Measurements from ENCODE around the gene INAFM2. TPM values are rescaled to one million over a fixed set of nuclear protein-coding genes. Genes with fewer than 3 reads are reported as not detected.

Gene INAFM2
- total RNA-seq, 2 donors from 2014 or later = 45.5 to 48.9 TPM

GRCh38 chr15:40285554-40286011 is 37.9 kb upstream of the INAFM2 start:
- Histone ChIP-seq H3K4me1 (peaks cover 0 to 52% of the 10 kb centered on the region in 2 donors), H3K27ac (peak overlapping the region; percentile 64 to 66), H3K4me3 (no peak overlapping the region), H3K27me3 (peaks cover 0 to 11% of the 10 kb centered on the region in 2 donors), H3K36me3 (no peaks in the 10 kb centered on the region), H3K9me3 (no peaks in the 10 kb centered on the region)
- no peak for DNase-seq (ENCODE audit: low spot score)
- TF ChIP-seq CTCF (IDR thresholded peaks at IDR 0.05) = no peak

GRCh38 chr15:40286061-40286532 is 37.4 kb upstream of the INAFM2 start:
- H3K27ac ChIP-seq = peak overlapping the region; percentile 64 to 66
- H3K4me1 ChIP-seq = peaks cover 0 to 58% of the 10 kb centered on the region in 2 donors
- no peak overlapping the region for H3K4me3 ChIP-seq
- peaks cover 0 to 11% of the 10 kb centered on the region in 2 donors for H3K27me3 ChIP-seq
- no peak for DNase-seq (ENCODE audit: low spot score)
- TF ChIP-seq CTCF (IDR thresholded peaks at IDR 0.05) = no peak
- H3K36me3 ChIP-seq = no peaks in the 10 kb centered on the region
- no peaks in the 10 kb centered on the region for H3K9me3 ChIP-seq

- no peak for TF ChIP-seq CTCF (IDR thresholded peaks at IDR 0.05)
- no peaks in the 10 kb centered on the region for H3K36me3 ChIP-seq
- H3K9me3 ChIP-seq = no peaks in the 10 kb centered on the region
- no peak for DNase-seq (ENCODE audit: low spot score)
- H3K27me3 ChIP-seq = peaks cover 0 to 5% of the 10 kb centered on the region in 2 donors
- peaks cover 0 to 58% of the 10 kb centered on the region in 2 donors for H3K4me1 ChIP-seq
- no peak overlapping the region for H3K27ac ChIP-seq
- H3K4me3 ChIP-seq = no peak overlapping the region
Observed at GRCh38 chr15:40286794-40287193, 36.7 kb upstream of the INAFM2 start.

GRCh38 chr15:40287505-40287904 is 36.0 kb upstream of the INAFM2 start:
- Histone ChIP-seq H3K27ac (no peak overlapping the region), H3K4me1 (peaks cover 0 to 53% of the 10 kb centered on the region in 2 donors), H3K9me3 (no peaks in the 10 kb centered on the region), H3K4me3 (no peak overlapping the region), H3K36me3 (no peaks in the 10 kb centered on the region), H3K27me3 (peaks cover 0 to 5% of the 10 kb centered on the region in 2 donors)
- no peak for TF ChIP-seq CTCF (IDR thresholded peaks at IDR 0.05)
- DNase-seq (ENCODE audit: low spot score) = no peak

- no peak for TF ChIP-seq CTCF (IDR thresholded peaks at IDR 0.05)
- H3K27me3 ChIP-seq = peaks cover 0 to 2% of the 10 kb centered on the region in 2 donors
- no peak overlapping the region for H3K27ac ChIP-seq
- peaks cover 0 to 48% of the 10 kb centered on the region in 2 donors for H3K4me1 ChIP-seq
- no peaks in the 10 kb centered on the region for H3K36me3 ChIP-seq
- no peaks in the 10 kb centered on the region for H3K9me3 ChIP-seq
- H3K4me3 ChIP-seq = no peak overlapping the region
- no peak for DNase-seq (ENCODE audit: low spot score)
Observed at GRCh38 chr15:40287968-40288367, 35.5 kb upstream of the INAFM2 start.

Data from right atrium auricular region (tissue), 2 donors.